HG03159 (cell line): ENCODE measurements around the gene PCP4L1.
"Not testable (repeated sequence)": the region's sequence is repeated elsewhere in the genome, so short reads cannot be mapped to it uniquely, and the experiment has no call there.

Experiments
- ATAC-seq: cut with Tn5 transposase; IDR thresholded peaks from one replicate; pipeline ENCODE4 v1.9.1; 2021; ENCODE audit warnings: mild to moderate bottlenecking, moderate library complexity; ENCODE audit not compliant: unreplicated experiment

Gene PCP4L1

DNA sequence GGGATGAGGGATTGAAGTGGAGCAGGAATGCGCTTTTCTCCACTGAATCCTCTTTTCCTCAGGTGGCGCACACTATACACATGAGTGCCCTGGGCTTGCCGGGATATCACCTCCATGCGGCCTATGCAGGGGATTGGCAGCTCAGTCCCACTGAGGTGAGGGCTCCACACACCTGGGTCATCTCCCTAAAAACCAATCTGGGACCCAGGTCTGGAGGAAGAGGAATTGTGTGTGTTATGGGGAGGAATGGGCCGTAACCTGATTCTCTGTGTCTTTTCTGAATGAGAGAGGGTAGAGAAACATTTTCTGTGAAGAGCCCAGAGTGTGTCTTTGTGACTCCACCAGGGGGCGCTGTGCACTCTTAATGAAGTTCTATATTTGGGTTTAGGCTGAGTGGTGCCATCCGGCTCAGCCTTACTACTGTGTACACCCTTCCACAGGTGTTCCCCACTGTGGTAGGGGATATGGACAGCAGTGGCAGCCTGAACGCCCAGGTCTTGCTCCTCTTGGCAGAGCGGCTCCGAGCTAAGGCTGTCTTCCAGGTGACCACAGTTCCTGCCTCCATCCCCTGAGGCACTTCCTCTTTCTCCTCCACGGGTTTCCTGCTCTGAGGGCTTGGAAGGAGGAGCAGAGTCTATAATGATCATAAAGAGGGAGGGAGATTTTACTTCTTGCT is 31.2 kb upstream of the PCP4L1 start:
- ATAC-seq = peak; percentile 42

GRCh38 chr1:161228032-161228431 is 30.5 kb upstream of the PCP4L1 start:
- ATAC-seq = no peak

GRCh38 chr1:161229896-161230295 is 28.6 kb upstream of the PCP4L1 start:
- ATAC-seq = no peak

GRCh38 chr1:161230762-161231161 is 27.8 kb upstream of the PCP4L1 start:
- no peak for ATAC-seq

GRCh38 chr1:161233102-161233501 is 25.4 kb upstream of the PCP4L1 start:
- ATAC-seq = no peak

DNA sequence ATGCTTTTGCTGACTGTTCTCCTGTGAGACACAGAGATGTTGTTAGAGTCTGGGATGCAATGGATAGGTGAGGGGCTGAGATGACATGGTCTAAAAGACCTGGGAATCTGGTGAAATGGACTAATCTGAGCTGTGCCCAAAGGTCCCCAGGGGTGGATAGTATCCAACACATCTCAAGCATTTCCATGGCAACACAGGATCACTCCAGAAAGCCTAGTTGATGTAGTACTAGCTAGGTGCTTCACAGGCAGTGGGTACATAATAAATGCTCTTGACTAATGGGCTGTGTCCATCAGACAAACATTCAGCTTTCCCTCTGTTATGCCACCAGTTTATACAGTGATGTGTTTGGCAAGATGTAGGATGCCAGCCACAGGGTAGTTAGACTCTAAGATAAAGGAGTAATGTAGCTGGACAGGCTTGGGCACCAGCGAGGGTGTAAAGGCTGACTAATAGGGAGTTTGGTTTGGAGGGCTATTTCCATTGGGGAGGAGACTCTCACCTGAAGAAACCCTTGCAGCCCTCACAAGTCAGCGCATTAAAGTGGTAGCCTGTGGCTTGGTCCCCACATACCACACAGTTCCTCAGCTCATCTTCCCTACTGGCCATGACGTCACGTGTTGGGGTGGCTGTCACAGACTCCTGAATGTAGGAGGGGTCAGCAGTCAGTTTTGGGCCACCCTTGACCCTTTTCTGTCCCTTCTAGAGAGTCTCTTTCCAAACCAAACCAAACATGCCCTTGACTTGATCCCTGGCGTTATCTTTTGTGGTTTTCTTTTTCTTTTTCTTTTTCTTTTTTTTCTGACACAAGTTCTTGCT is 22.4 kb upstream of the PCP4L1 start:
- ATAC-seq = no peak

- no peak for ATAC-seq
These were observed 20.5 kb upstream of the PCP4L1 start, which contains the start of gene NR1I3 for GRCh38 chr1:161238039-161238473. Gene NR1I3 (minus strand): TSS chr1:161238203. CDS start chr1:161236565, 1,638 bp downstream.

DNA sequence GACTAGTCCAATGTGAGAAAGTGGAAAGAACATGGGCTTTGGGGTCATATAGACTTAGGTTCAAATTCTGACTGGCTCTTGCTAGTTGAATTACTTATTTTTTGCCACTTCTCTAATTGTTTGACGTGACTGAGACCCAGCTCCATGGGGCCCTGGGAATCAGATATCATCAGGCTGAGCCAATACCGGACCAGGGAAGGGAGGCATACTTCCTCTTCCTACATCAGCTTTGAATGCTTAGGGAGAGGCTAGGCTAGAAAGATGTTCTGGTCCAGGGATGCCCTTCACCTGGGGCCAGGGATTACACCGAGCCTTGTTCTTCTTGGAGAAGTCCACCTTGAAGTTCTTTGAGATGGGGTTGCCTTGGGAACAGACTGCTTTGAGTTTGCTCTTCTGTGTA is 16.9 kb upstream of the PCP4L1 start:
- ATAC-seq = no peak

- ATAC-seq = no peak
These were observed 16.2 kb upstream of the PCP4L1 start for GRCh38 chr1:161242313-161242712.

DNA sequence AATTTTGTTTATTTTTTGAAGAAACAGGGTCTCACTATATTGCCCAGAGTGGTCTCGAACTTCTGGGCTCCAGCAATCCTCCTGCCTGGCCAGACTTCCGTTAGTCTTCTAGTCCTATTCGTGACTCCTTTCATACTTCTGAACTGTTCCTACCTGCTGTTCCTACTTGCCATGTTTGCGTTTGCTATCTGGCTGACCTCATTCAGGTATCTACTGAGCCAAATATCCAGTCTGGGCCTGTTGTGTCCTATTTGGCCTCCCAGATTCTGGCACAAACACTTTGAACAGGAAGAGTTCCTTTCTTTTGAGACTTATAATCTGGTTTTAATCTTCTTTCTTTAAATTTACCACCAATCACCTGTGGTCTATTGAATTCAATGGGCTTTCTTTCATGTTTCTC is 13.7 kb upstream of the PCP4L1 start:
- ATAC-seq = no peak

DNA sequence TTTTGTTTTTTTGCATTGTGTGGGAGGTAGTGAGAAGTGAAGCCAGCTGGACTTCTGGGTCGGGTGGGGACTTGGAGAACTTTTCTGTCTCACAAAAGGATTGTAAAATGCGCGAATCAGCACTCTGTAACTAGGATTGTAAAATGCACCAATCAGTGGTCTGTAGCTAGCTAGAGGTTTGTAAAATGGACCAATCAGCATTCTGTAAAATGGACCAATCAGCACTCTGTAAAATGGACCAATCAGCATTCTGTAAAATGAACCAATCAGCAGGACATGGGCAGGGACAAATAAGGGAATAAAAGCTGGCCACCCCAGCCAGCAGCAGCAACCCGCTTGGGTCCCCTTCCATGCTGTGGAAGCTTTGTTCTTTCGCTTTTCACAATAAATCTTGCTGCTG is 8.4 kb upstream of the PCP4L1 start:
- not testable (repeated sequence) for ATAC-seq

DNA sequence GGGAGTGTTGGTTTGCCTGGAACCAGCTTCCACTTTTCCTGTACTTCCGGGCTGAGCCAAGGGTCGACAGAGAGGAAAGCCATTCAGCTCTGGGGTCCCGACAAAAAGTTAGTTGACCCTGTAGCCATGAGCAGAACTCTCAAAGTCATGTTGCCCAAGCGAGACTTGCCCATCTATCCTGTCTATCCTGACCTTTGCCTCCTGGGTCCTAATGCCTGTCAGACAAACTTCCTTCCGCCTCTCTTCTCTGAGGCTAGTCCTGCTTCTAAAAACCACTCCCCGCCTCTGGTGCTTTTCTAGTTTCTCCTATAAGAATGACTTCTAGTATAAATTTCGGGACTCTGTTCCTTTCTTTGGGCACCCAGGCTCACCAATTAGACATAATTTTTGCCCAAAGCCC is 7.7 kb upstream of the PCP4L1 start:
- no peak for ATAC-seq

GRCh38 chr1:161251579-161251978 is 7.0 kb upstream of the PCP4L1 start:
- no peak for ATAC-seq

DNA sequence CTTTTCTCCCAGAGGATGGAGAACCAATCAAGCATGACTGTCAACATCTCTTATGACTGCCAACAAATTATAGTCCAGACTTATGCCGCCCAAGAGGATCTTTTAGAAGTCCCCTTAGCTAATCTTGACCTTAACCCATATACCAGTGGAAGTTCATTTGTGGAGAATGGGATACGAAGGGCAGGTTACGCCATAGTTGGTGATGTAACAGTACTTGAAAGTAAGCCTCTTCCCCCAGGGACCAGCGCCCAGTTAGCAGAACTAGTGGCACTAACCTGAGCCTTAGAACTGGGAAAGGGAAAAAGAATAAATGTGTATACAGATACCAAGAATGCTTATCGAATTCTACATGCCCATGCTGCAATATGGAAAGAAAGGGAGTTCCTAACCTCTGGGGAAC is 3.2 kb upstream of the PCP4L1 start:
- not testable (repeated sequence) for ATAC-seq

GRCh38 chr1:161255955-161256520 is 2.5 kb upstream of the PCP4L1 start:
- not testable (repeated sequence) for ATAC-seq

GRCh38 chr1:161257109-161257508 is 1.4 kb upstream of the PCP4L1 start:
- ATAC-seq = not testable (repeated sequence)

DNA sequence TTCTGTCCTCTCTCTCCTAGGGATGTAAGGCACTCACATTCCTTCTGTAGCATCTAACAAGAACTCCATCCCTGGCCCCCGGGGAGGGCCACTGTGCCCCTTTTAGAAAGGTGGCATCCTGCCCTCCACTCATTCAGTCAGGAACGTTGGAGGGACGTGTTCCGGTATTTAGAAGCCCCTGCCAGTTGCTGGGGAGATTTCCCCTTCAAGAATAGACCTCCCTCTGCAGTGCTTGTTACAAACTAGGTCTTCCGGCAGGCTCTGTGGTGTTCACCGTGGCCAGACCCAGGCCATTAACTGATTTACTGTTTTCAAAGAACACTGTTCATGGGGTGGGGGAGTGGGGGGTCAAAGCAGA is 779 bp downstream of the PCP4L1 start:
- no peak for ATAC-seq

DNA sequence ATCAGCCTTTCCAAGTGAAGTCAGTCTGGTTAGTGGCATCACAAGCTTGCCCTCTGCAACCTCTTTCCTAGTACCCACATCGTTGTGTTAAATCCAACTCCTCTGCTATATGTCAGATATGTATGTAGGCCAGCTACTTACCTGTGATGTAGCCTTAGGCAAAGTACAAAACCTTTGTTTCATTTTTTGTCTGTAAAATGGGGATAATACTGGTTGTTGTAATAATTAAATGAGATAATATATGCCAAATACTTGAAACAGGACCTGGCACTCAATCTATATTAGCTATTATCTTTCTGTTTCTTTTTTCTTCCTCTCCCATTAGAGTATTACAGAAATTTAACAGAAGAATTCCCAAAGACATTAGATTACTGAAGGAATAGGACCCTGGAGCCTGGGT is 1.2 kb downstream of the PCP4L1 start:
- no peak for ATAC-seq

DNA sequence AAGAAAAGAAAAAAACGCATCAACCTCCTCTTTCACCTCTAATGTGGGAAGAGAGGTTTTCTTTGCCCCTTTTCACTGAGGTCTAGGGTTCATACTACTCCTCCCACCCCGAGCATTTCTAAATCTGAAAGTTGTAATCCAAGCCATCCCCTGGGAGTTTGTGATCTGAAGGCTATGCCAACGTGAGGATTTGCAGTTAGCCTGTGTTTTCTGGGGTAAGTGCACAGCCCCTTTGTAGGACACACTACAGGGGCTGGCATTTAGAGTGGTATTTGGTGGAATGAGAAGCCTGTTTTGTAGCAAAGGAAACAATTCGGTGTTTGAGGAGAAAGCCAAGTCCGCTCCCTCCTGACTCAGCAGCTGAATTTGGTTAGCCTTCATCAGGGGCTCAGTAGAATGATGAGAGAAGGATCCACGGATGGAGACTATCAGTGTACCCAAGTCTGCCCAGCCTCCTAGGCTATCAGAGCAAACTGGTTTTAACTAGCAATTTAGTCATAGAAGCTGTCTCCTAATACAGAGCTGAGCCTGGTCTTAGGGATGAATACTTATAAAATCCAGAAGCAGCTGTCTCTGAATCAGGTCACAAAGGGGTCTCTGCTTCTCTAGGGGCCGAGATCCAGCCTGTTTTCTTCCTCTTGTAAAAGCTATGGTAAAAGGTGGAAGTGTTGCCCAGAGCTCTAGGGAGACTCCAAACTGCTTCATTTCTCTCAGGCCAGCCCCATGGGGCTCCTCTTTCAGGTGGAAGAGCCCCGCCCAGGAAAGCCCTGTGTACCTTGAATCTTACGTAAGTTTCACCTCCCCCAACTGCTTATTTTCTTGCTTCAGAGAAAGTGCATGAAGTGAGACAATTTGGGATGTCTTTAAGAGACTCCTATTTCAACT is 2.1 kb downstream of the PCP4L1 start:
- ATAC-seq = peak; percentile 13

DNA sequence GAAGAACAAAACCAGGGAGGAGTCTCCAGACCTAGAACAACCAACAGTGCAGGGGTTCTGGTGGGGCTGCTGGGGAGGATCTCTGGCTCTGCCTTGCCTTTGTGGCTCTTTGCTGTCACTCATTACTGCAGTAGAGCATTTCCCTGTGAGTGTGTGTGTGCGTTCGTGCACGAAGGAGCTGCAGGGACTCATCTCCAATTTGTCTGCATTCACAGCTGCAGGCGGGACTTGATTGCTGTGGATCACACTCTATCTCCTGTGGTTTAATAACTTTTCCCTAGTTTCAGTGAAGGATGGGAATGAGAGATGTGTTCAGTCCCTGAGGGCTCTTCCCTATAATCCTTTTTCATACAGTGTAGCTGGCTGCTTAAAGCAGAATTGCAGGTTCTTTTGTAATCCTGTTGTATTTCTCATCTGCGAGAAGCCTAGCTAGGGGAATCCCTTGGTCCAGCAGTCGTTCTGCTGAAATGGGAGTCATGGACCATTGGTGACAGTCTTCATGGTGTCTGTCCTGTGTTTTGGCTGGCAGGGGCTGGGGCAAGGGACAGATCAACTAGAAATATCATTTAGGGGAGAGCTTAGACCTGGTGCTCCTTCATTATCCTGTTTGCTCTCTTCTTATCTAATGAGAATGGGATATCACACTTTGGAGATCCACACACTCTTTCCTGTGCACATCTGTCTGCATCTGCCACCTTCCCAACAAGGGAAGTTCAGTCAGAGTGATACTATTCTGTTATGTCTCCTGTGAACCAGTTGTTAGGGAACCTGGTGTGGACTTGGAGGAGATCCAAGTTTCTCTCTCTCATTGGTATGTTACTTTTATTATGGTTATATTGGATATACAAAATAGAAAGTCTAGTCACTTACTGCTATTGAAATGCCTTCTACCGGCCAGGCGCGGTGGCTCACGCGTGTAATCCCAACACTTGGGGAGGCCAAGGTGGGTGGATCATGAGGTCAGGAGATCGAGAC is 3.0 kb downstream of the PCP4L1 start:
- peak; percentile 52 for ATAC-seq
